ENCODE measurements around the gene GPR84. TPM values are rescaled to one million over a fixed set of nuclear protein-coding genes. Genes with fewer than 3 reads are reported as not detected.

GPR84 gene
- total and polyA plus RNA-seq, 9 of the 15 experiments (the other 6 are each of a cell fraction or from before 2014, with no cell fraction given): 0.07 to 0.18 (median 0.11) TPM; not detected in 5

- CTCF ChIA-PET (ENCODE audit: low intra/inter-chr PET ratio): no interaction called here
- no peak overlapping the region for H3K9ac ChIP-seq (ENCODE audit: insufficient read depth in 1 of 2, low read depth in 2 of 2, low read length in 2 of 2)
- ATAC-seq (no peak), DNase-seq (ENCODE audit: extremely low read depth in 1 of 4, low spot score in 3 of 4) (no peak), FAIRE-seq (no peak)
- no TSS peak for BruUV-seq (replicated peaks)
- in situ Hi-C loops (cut with MboI) (no loop called here), intact Hi-C loops (cut with micrococcal nuclease) (no loop called here)
- H3K9me1 ChIP-seq (ENCODE audit: control insufficient read depth, insufficient read depth, low read length): no peaks in the 10 kb centered on the region
- H3K4me3 ChIP-seq: no peak overlapping the region
- peaks cover 23 to 39% of the 10 kb centered on the region in 2 experiments for H3K4me1 ChIP-seq (replicated peaks in 1 of 2; ENCODE audit: control insufficient read depth in 2 of 2, insufficient read depth in 2 of 2, low read length in 2 of 2)
- H3K27ac ChIP-seq (ENCODE audit: extremely low read depth, low read depth, low read length): no peak overlapping the region
- H3K9me3 ChIP-seq (replicated peaks; ENCODE audit: control insufficient read depth, insufficient read depth, low read depth, low read length): no peaks in the 10 kb centered on the region
- H3K79me2 ChIP-seq (ENCODE audit: control insufficient read depth, insufficient read depth, low read length): peaks cover 56% of the 10 kb centered on the region
- TF ChIP-seq EZH2 (IDR thresholded peaks at IDR 0.05; ENCODE audit: borderline replicate concordance, low read depth, low read length) (no peak), TSHZ1 (CRISPR knock-in tag; IDR thresholded peaks at IDR 0.05) (no peak), ARID1B (IDR thresholded peaks at IDR 0.05) (no peak), FOXK2 (conservative IDR thresholded peaks at IDR 0.05 in 1 of 2, IDR thresholded peaks at IDR 0.05 in 1 of 2; ENCODE audit: low read depth in 2 of 2) (no peak), PML (IDR thresholded peaks at IDR 0.05; ENCODE audit: low read length) (no peak), SPI1 (IDR thresholded peaks at IDR 0.05; ENCODE audit: borderline replicate concordance, low read depth, low read length) (no peak), PATZ1 (CRISPR knock-in tag; IDR thresholded peaks at IDR 0.05; ENCODE audit: borderline replicate concordance) (no peak), ILK (tag; IDR thresholded peaks at IDR 0.05; ENCODE audit: borderline replicate concordance, low read depth) (no peak), ZNF12 (CRISPR knock-in tag; IDR thresholded peaks at IDR 0.05) (no peak), ZFP91 (CRISPR knock-in tag; IDR thresholded peaks at IDR 0.05) (no peak)
- POLR2A ChIA-PET: interaction anchor here (0.6 to 2.0 kb wide), 5 partner anchors 8 to 51 kb away, joined by 3 to 9 read pairs (median 3); no protein-coding TSS in a partner anchor
- WGBS (ENCODE audit: insufficient coverage, low coverage, missing lambda C conversion rate): 85% methylated on average over 7 of the region's 7 CpGs
- H4K20me1 ChIP-seq (replicated peaks; ENCODE audit: control insufficient read depth, insufficient read depth, low read length): no peaks in the 10 kb centered on the region
- no peak overlapping the region for H2AFZ ChIP-seq (ENCODE audit: low read depth, low read length)
- no peak overlapping the region for H3K4me2 ChIP-seq (ENCODE audit: insufficient read depth, low read length)
- H3K36me3 ChIP-seq (ENCODE audit: control insufficient read depth, insufficient read depth, low read length): peaks cover 73% of the 10 kb centered on the region
- no peaks in the 10 kb centered on the region for H3K27me3 ChIP-seq (ENCODE audit: control insufficient read depth in 2 of 2, insufficient read depth in 2 of 2, low read length in 2 of 2)
Observed at GRCh38 chr12:54340846-54341245, 23.4 kb downstream of the GPR84 start.

Measured in K562 (cell line).